SH-SY5Y (cell line): ENCODE data around the gene DLX6.

ENCODE experiments used
- GATA2 ChIP-seq: IDR thresholded peaks from 2 replicates; pipeline ENCODE4 v1.6.1; 2011; ENCODE audit warnings: mild to moderate bottlenecking, low read depth, low read length
- GATA3 ChIP-seq: IDR thresholded peaks from 2 replicates; pipeline ENCODE4 v1.6.1; 2011; ENCODE audit warnings: low read depth, mild to moderate bottlenecking, low read length, moderate library complexity

The DLX6 gene

DNA sequence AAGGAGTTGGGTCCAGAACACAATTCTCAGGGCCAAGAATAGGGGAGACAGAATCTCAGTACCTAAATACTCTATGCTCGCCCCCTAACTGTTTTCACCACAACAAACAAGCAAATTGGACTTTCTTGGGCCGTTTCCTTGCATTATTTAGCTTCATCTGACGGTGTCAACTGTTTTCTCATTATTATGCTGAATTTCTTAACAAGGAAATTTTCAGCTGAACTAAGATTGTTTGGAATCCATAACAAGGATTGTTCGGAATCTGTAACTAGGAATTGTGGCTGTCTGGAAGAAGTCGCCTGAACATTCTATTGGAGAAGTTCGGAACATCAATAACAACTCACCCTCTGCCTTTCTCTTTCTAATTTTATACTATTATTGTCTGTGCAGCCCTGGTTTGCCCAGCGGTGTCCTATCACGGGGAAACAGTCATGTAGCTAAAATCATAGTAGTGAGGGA is 15.5 kb upstream of the DLX6 start:
- TF ChIP-seq GATA3 = no peak
- no peak for TF ChIP-seq GATA2

- no peak for TF ChIP-seq GATA2
These were observed 13.7 kb upstream of the DLX6 start for GRCh38 chr7:96991546-96992191.

DNA sequence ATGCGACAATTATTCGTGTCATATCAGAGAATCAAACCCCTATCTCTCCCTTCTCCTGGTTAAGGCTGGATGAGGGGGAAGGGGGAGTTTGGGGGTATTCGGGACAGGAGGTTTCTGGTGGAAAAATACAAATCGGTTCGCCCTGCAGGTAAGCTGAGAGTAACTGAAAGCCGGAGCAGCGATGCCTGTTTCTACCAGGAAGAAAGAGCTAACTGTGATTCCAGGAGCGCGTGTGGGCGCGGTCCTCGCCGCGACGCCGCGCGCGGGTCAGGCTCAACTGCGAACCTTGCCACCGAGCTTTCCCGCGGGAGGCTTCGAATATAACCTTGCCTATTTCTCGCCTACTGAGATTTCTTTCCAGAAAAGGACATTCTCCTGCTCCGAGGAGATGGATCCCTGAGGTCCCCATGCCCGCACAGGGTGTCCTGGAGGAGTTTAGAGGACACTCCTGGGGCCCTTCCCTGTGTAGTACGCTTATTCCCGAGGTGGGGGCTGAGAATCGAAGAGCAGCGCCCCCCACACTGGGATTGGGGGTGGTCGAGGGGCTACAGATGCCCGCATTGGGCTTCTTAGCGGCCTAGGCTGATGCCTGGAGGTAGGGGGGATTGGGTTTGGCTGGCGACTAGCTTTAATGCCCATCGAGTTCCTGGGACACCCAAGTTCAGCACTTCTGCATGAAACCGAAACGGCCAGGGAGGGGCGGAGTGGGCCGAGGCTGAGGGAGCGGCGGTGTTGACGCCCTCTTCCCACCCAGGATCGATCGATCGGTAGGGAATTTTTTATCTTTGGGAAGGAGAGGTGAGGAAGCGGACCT is 13.0 kb upstream of the DLX6 start:
- TF ChIP-seq GATA3 = no peak
- no peak for TF ChIP-seq GATA2

DNA sequence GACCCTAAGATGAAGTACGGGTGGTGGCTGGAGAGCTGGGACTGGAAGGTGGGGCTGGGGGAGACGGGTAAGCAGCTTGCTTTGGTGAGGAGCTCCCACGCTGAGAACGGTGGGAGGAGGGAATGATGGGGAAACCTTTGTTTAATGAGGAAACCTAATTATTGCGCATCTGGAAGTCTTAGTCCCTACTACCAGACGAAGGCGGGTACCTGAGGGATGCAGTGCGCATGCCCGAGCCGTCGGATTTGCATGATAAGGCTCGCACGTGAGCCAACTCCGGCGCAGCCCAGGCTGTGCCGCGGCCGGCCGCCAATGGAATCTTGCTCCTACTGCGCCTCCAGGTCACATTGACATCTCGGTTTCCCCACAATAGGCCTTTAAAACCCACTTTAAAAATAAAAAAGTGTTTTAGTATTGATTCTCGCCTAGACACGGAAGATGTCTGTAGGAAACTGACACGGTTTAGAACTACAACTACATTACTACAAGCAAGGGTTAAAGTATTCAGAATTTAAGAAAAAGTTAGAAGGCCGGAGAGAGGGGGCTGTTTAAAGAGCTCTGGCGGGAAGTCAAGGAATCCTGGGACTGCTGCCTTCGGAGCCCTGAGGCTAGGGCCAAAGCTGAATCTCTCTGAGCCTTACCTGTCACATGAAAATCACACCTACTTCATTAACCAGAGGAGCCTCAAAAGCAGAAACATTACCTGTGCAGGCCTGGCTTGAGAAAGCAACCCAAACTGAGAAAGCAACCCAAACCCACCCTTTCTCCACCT is 12.1 kb upstream of the DLX6 start:
- TF ChIP-seq GATA2 = no peak
- TF ChIP-seq GATA3 = no peak

- TF ChIP-seq GATA3 (no peak), GATA2 (no peak)
These were observed 11.4 kb upstream of the DLX6 start for GRCh38 chr7:96993980-96994379.

- TF ChIP-seq GATA3 = no peak
- TF ChIP-seq GATA2 = no peak
These were observed 9.8 kb upstream of the DLX6 start for GRCh38 chr7:96995406-96996110.

GRCh38 chr7:96996111-96996957 is 9.0 kb upstream of the DLX6 start:
- TF ChIP-seq GATA2 (no peak), GATA3 (no peak)

GRCh38 chr7:96996958-96997511 is 8.3 kb upstream of the DLX6 start:
- TF ChIP-seq GATA3 (no peak), GATA2 (no peak)

DNA sequence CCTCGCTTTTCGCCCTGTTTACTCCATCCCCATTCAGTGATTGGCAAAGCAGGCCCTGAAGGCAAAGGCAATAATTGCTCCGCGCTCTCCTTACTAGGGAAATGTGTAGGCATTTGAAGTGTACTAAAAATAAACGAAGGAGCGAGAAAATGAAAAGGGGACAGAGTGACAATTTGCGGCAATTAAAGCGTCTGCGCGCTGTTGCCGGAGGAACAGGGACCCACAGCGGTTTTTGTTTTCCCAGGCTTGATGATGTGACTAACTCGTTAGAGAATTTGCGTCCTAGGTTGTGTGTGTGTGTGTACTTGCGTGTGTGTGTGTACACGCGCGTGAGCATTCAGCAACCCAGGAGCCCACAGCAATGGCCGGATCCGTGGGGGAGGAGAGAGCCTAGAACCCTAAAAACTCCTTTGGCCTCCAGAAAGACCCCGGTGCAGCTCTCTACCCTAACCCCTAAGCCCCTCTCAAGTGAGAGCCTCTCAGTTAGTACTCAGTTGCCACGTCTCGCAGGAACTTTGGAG is 7.8 kb upstream of the DLX6 start:
- no peak for TF ChIP-seq GATA3
- no peak for TF ChIP-seq GATA2

- TF ChIP-seq GATA2 = no peak
- TF ChIP-seq GATA3 = no peak
These were observed 7.0 kb upstream of the DLX6 start for GRCh38 chr7:96998333-96998732.

DNA sequence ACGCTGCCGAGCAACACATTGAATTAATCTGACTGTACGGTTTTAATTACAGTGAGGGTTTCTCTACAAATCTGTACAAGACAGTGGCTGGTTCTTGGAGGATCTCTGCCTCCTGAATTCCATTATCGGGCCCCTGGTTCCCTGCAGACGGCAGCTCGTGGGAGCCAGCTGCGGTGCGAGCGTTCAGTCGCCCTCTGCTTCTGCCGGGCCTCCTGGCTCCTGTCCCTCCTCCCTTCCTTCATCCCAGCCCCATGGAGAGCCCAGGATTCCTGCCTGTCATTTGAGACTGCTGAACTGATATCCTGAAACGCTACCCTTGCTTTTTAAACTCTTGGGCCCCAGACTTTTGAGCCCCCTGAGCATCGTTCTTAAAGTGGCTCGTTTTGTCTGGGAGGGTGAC is 6.6 kb upstream of the DLX6 start:
- TF ChIP-seq GATA3 = no peak
- no peak for TF ChIP-seq GATA2

DNA sequence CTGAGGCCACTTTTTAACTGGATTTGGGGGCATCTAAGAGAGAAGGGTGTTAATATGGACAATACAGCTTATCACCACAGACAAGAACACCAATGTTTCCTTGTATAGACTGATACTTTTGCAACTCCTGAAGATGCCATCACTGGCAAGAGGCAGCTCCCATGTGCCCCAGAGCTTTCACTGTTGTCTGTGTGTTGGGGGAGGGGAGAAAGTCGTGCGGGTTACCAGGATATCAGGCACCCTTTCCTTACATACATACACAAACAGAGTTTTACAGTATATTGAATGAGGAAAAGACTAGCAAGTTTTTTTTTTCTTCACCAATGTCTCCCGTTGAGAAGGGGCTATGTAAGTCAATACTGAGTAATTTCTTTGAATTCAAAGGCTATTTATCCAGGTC is 4.1 kb upstream of the DLX6 start:
- TF ChIP-seq GATA2 = no peak
- no peak for TF ChIP-seq GATA3
